HG03135 (cell line): ENCODE results near the gene PFDN1.

Experiments used
- ATAC-seq: cut with Tn5 transposase; IDR thresholded peaks from one replicate; pipeline ENCODE4 v1.9.1; 2021; ENCODE audit warnings: mild to moderate bottlenecking, moderate library complexity; ENCODE audit not compliant: unreplicated experiment

Gene PFDN1

DNA sequence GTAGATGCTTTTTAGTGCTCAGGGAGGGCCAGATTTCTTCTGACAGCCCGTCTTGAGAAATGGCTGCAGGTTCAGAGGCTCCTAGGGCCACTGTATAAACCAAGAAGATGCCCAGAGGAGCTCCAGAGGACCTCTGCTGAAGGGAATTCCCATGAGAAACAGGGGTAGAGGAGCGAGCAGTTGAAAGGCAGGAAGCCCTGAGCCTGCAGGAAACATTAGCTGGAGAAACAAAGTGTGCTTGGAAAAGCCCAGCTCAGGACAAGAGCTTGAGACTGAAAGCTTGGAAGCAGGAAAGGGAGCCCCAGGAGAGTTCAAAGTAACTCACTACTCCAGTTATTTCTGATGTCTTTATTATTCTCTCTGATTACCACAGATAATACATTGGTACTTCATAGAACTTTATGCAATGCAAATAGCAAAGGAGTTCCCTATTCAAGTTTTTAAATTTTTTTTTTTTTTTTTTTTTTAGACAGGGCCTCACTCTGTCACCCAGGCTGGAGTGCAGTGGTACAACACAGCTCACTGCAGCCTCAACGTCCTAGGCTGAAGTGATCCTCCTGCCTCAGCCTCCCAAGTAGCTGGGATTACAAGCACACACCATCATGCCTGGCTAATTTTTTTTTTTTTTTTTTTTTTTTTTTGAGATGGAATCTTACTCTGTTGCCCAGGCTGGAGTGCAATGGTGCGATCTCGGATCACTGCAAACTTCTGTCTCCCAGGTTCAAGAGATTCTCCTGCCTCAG lies 27.0 kb upstream of the PFDN1 start:
- no peak for ATAC-seq

DNA sequence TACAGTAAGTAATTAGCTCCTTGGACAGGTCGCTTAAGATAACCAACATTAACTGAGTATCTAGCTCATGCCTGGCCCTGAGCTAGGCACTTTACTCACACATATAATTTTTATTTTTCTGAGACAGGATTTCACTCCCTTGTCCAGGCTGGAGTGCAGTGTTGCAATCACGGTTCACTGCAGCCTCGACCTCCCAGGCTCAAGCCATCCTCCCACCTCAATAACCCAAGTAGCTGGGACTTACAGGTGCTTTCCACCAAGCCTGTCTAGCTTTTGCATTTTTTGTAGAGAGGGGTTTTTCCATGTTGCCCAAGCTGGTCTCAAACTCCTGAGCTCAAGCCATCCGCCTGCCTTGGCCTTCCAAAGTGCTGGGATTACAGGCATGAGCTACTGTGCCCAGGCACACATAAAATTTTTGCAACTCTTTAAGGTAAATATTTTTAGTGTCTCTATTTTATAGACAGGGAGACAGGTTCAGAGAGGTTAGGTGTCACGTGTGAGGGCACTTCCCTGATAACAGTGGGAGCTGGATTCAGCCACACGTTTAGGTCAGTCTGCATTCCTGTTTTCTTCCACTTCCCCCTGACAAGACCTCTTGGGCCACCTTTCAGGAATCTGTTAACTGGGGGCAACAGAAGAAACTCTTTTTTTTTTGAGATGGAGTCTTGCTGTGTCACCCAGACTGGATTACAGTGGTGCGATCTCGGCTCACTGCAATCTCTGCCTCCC lies 25.3 kb upstream of the PFDN1 start:
- no peak for ATAC-seq

DNA sequence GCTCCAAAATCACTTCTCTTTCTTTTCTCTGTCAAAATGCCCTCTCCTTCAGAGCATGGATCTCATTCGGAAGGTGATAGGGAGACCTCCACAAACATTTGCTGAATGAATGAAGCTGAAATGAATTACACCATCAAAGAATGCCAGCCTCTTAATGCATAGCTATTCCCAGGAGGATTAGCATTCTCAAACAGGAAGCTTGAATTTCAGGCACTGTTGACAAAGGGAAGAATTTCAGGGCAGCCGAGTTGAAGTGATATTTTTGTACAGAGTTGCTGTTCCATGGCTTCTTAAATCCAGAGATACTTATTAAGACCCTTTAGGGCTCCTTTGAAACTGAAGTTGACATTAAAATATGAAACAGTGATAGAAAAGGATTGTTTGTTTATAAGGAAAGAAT lies 24.7 kb upstream of the PFDN1 start:
- ATAC-seq, result no peak

- ATAC-seq, result no peak
These were observed 22.6 kb upstream of the PFDN1 start for GRCh38 chr5:140325486-140325885.

DNA sequence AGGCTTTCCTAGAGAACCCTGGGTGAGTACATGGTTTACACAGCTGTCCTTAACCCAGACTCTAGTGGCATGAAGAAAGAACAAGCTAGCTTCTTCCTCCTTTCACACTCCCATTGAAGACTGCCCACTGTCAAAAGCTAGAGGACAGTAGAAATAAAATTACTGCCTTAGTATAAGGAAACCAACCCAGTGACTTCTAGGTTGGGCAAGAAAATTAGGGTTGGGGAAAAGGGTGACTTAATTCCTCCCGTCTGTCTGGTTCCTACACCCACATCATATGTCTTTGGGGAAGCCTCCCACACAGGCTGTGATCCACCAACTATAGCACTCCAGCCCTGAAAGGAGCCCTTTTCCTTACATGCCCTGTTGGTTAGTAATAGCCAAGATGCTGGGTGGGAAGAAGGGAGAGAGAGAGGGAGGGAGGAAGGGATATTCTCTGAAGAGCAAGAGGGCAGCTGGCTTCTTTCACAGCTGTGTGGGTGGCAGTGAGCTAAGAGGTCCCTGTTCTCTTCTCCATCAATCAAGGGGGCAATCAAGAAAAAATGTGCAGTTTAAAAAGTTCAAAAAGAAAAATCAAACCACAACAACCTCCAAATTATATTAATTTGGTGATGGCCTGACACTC lies 21.8 kb upstream of the PFDN1 start:
- no peak for ATAC-seq

GRCh38 chr5:140324041-140324600 lies 21.2 kb upstream of the PFDN1 start:
- ATAC-seq, result no peak

GRCh38 chr5:140322751-140323731 lies 20.1 kb upstream of the PFDN1 start:
- ATAC-seq, result no peak

GRCh38 chr5:140321796-140322195 lies 18.9 kb upstream of the PFDN1 start:
- ATAC-seq, result no peak

DNA sequence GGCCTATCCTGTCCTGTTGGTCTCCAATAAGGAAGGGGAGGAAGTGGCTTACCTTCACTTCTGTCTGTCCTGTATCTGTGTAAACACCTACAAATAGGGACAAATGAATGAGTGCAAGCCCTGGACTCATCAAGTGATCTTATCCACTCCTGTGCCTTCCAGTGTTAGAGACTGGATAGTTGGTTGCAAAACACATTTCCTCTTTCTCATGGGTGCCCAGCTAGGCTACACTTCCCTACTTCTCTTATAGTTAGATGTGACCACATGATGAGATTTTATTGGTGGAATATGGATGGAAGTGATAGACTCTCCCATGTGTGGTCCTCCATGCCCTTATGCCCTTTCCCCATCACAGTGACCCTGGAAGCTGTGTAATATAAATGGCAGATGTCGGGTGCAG lies 16.9 kb upstream of the PFDN1 start:
- ATAC-seq, result no peak

DNA sequence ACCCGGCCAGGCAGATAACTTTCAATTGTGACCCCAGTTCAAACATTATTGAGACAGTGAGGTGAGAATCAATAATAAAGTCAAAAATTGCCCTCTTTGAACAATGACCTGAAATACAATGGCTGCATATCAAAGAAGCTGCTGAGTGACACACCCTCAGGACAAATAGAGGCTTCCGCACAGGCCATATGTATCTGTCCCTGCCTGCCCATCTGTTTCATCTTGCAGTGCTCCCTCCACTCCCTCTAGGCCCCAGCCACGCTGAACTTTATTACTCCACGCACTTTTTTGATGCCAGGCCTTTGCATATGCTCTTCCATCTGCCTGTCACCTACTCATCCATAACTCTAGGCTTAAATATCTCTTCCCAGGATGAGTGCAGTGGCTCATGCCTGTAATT lies 15.9 kb upstream of the PFDN1 start:
- ATAC-seq, result no peak

GRCh38 chr5:140317859-140318258 lies 15.0 kb upstream of the PFDN1 start:
- ATAC-seq, result no peak

- ATAC-seq, result no peak
These were observed 9.9 kb upstream of the PFDN1 start for GRCh38 chr5:140312791-140313189.

GRCh38 chr5:140312067-140312790 lies 9.3 kb upstream of the PFDN1 start:
- ATAC-seq, result no peak

GRCh38 chr5:140311011-140311467 lies 8.1 kb upstream of the PFDN1 start:
- ATAC-seq, result no peak

DNA sequence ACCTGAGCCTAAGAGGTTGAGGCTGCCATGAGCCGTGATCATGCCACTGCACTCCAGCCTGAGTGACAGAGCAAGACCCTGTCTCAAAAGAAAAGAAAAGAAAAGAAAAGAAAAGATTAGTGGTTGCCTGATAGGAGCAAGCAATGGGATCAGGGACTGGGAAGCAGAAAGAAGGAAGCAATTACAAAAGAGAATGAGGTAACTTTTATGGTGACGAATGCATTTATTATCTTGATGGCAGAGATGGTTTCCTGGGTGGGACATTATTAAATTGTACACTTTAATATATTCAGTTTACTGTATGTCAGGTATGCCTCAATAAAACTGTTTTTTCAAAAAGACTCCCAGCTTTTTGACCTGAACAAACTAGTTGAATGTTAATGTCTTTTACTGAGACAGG lies 7.5 kb upstream of the PFDN1 start:
- ATAC-seq, result no peak

- ATAC-seq, result no peak
These were observed 6.9 kb upstream of the PFDN1 start for GRCh38 chr5:140309706-140310249.

DNA sequence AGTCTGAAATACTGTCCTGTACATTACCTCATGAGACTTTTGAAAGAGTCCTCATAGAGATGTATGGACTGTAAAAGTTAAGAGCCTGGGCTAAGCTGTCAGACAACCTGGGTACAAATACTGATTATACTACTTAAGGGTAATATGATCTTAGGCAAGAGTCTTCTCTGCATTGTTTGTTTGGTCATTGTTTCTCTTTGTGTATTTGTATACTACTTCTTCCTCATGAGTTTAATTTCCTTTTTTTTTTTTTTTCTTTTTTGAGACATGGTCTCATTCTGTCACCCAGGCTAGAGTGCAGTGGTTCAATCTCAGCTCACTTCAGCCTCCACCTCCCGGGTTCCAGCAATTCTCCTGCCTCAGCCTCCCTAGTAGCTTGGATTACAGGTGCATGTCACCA lies 2.6 kb upstream of the PFDN1 start:
- no peak for ATAC-seq

DNA sequence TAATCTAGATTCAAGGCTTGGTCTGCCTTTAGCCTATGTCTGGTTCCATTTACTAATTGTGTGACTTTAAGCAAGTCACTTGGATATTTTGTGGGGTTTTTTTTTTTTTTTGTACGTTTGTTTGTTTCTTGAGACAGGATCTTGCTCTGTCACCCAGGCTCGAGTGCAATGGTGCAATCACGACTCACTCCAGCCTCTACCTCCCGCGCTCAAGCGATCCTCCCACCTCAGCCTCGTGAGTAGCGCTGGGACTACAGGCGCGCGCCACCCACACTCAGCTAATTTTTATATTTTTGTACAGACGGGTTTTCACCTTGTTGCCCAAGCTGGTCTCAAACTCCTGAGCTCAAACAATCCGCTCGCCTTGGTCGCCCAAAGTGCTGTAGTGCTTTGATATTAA lies 1.1 kb upstream of the PFDN1 start:
- no peak for ATAC-seq

DNA sequence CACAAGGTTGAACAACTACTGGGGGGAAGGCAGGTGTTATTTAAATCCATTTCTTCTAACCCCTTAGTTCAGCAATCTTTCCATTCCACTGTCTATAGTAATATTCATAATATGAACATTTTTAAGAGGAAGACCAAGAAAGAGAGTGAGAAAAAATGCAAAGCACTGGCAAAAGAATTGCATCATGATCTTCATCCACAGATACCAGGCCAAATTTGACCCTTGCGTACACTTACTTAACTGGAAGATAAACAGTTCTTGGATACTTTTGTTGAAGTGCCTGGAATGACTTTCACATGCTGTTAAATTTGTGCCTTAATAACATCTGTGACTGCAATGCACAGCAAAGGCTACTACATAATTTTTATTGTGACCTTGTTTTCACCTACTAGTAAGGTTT lies 1.8 kb downstream of the PFDN1 start:
- no peak for ATAC-seq

DNA sequence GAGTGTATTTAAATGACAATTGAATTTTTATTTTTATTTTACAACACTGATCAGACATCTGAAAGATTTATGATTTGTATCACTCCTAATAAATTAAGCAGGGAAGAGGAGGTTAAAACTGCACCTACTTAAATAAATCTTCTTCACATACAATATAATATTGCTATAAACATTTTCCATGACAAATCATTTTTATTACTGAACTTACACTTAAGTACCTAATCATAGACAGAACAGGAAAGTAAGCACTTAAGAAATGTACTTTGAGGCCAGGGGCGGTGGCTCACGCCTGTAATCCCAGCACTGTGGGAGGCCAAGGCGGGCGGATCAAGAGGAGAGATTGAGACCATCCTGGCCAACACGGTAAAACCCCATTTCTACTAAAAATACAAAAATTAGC lies 3.8 kb downstream of the PFDN1 start:
- no peak for ATAC-seq
